SU-DHL-6 (cell line): Measurements from ENCODE around the gene GJC2.

Experiments
- H2AFZ ChIP-seq: fragments of 200-600 bp; sonication (generic); 2 replicates; pipeline ENCODE4 v1.6.1; 2014; ENCODE audit warnings: low read depth, mild to moderate bottlenecking, moderate library complexity, mixed read lengths, antibody characterized with exemption, low read length; ENCODE audit not compliant: severe bottlenecking
- H3F3A ChIP-seq: fragments of 200-600 bp; shearing (Covaris generic); 2 replicates; pipeline ENCODE4 v1.6.0; 2016; ENCODE audit warnings: antibody characterized with exemption, mild to moderate bottlenecking; ENCODE audit not compliant: insufficient read depth
- H3K27ac ChIP-seq: fragments of 200-600 bp; sonication (generic); 2 replicates; pipeline ENCODE4 v1.5.1; 2016; ENCODE audit warnings: low read depth, mild to moderate bottlenecking, low read length, moderate library complexity, mixed read lengths
- H3K27me3 ChIP-seq: fragments of 200-600 bp; sonication (generic), shearing (Covaris generic); 2 replicates; pipeline ENCODE4 v1.6.0; 2014; ENCODE audit warnings: mild to moderate bottlenecking, low read length
- H3K36me3 ChIP-seq: fragments of 200-600 bp; sonication (generic); 2 replicates; pipeline ENCODE4 v1.6.1; 2014; ENCODE audit warnings: mild to moderate bottlenecking, low read length, mixed read lengths
- H3K4me2 ChIP-seq: fragments of 300-600, 200-600 bp; shearing (Covaris generic), sonication (generic); 2 replicates; pipeline ENCODE4 v1.6.0; 2014; ENCODE audit warnings: low read length, low read depth, mild to moderate bottlenecking; ENCODE audit not compliant: poor library complexity, severe bottlenecking
- H3K4me3 ChIP-seq: fragments of 200-600 bp; sonication (generic); 2 replicates; pipeline ENCODE4 v1.5.1; 2014; ENCODE audit warnings: antibody characterized with exemption, low read length, mild to moderate bottlenecking, mixed read lengths; ENCODE audit not compliant: insufficient read depth, poor library complexity, severe bottlenecking
- H3K79me2 ChIP-seq: fragments of 200-600 bp; sonication (generic); 2 replicates; pipeline ENCODE4 v1.6.1; 2014; ENCODE audit warnings: mild to moderate bottlenecking, low read length, moderate library complexity; ENCODE audit not compliant: insufficient read depth
- H3K9ac ChIP-seq: fragments of 200-600 bp; sonication (generic); 2 replicates; pipeline ENCODE4 v1.7.0; 2014; ENCODE audit warnings: mild to moderate bottlenecking, low read length
- H3K9me2 ChIP-seq: fragments of 200-600 bp; sonication (generic); replicated peaks from 2 replicates; pipeline ENCODE4 v1.6.1; 2014; ENCODE audit warnings: low read length; ENCODE audit not compliant: insufficient read depth
- H3K9me3 ChIP-seq: fragments of 200-600 bp; sonication (generic); 2 replicates; pipeline ENCODE4 v1.6.1; 2014; ENCODE audit warnings: low read length, mixed read lengths; ENCODE audit not compliant: insufficient read depth
- H4K20me1 ChIP-seq: fragments of 200-600 bp; sonication (generic); 2 replicates; pipeline ENCODE4 v1.6.1; 2014; ENCODE audit warnings: low read depth, mild to moderate bottlenecking, antibody characterized with exemption, low read length, moderate library complexity, mixed read lengths
- EZH2phosphoT487 ChIP-seq: fragments of 200-600 bp; sonication (generic), shearing (Covaris generic); conservative IDR thresholded peaks from 2 replicates; pipeline ENCODE4 v1.6.1; 2018; ENCODE audit warnings: mild to moderate bottlenecking, antibody characterized with exemption, low read length, moderate library complexity, mixed read lengths
- TF ChIP-seq, protein P1 (sequence below): fragments of 200-600 bp; sonication (generic); IDR thresholded peaks from one replicate; pipeline ENCODE4 v1.5.1; 2017; ENCODE audit warnings: antibody characterized with exemption, mild to moderate bottlenecking, low read length, moderate library complexity; ENCODE audit not compliant: insufficient read depth, poor library complexity, severe bottlenecking

Gene GJC2

DNA sequence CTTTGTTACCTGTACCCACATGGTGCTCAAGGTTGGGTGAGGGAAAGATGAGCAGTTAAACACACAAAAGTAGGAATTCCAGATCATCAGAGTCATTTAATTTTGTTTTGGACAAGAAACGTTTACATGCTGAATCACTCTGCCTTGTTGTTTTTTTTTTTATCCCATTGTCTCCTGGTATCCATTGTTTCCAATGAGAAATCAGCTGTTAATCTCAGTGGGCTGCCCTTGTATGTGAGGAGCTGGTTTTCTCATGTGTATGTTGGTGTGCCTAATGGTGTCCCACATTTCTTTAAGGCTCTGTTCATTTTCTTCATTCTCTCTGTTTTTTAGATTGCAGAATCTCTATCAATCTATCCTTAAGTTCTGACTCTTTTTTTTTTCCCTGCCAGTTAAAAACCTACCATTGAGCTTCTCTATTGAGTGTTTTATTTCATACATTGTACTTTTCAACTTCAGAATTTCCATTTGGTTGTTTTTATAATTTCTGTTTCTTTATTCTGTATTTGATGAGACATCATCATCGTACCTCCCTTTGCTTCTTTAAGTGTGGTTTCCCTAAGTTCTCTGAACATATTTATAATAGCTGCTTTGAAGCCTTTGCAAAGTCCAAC is 49.4 kb downstream of the GJC2 start:
- no peak for TF ChIP-seq EZH2phosphoT487
- TF ChIP-seq, protein P1, sequence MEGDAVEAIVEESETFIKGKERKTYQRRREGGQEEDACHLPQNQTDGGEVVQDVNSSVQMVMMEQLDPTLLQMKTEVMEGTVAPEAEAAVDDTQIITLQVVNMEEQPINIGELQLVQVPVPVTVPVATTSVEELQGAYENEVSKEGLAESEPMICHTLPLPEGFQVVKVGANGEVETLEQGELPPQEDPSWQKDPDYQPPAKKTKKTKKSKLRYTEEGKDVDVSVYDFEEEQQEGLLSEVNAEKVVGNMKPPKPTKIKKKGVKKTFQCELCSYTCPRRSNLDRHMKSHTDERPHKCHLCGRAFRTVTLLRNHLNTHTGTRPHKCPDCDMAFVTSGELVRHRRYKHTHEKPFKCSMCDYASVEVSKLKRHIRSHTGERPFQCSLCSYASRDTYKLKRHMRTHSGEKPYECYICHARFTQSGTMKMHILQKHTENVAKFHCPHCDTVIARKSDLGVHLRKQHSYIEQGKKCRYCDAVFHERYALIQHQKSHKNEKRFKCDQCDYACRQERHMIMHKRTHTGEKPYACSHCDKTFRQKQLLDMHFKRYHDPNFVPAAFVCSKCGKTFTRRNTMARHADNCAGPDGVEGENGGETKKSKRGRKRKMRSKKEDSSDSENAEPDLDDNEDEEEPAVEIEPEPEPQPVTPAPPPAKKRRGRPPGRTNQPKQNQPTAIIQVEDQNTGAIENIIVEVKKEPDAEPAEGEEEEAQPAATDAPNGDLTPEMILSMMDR = no peak
- Histone ChIP-seq H4K20me1 (no peaks in the 10 kb centered on the region), H3K9me3 (peaks cover 16% of the 10 kb centered on the region; the same call in 1 of the 2 replicates), H3K79me2 (no peaks in the 10 kb centered on the region), H3K27ac (no peak overlapping the region), H3K4me2 (no peak overlapping the region), H3K27me3 (no peaks in the 10 kb centered on the region), H3K4me3 (no peak overlapping the region), H3F3A (no peaks in the 10 kb centered on the region), H3K9ac (no peak overlapping the region), H2AFZ (no peak overlapping the region), H3K9me2 (no peaks in the 10 kb centered on the region), H3K36me3 (no peaks in the 10 kb centered on the region)

DNA sequence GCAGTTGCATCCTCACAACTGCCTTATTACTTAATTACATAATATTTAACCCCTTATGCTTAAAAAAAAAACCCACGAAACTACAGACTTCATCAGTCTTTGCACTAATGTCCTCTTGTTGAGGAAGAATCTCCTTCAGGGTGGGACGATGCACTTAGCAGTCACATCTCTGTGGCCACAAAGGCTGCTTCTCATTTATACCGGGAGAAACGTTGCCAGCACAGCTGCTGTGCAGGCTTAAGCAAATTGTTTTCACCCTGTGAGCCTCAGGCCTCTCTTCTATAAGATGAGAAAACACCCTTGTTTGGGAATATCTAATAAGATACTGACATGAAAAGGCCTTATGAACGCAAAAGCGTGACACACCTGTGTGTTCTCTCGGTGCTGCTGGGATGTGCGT is 55.2 kb downstream of the GJC2 start:
- H3K4me2 ChIP-seq = no peak overlapping the region
- no peaks in the 10 kb centered on the region for H3K9me2 ChIP-seq
- no peaks in the 10 kb centered on the region for H3K27me3 ChIP-seq
- no peak overlapping the region for H3K4me3 ChIP-seq
- no peaks in the 10 kb centered on the region for H3K79me2 ChIP-seq
- no peaks in the 10 kb centered on the region for H4K20me1 ChIP-seq
- no peaks in the 10 kb centered on the region for H3K36me3 ChIP-seq
- TF ChIP-seq, protein P1 = no peak
- no peak for TF ChIP-seq EZH2phosphoT487
- H3K27ac ChIP-seq = no peak overlapping the region
- H3K9ac ChIP-seq = no peak overlapping the region
- no peaks in the 10 kb centered on the region for H3F3A ChIP-seq
- H2AFZ ChIP-seq = no peak overlapping the region
- H3K9me3 ChIP-seq = no peaks in the 10 kb centered on the region

DNA sequence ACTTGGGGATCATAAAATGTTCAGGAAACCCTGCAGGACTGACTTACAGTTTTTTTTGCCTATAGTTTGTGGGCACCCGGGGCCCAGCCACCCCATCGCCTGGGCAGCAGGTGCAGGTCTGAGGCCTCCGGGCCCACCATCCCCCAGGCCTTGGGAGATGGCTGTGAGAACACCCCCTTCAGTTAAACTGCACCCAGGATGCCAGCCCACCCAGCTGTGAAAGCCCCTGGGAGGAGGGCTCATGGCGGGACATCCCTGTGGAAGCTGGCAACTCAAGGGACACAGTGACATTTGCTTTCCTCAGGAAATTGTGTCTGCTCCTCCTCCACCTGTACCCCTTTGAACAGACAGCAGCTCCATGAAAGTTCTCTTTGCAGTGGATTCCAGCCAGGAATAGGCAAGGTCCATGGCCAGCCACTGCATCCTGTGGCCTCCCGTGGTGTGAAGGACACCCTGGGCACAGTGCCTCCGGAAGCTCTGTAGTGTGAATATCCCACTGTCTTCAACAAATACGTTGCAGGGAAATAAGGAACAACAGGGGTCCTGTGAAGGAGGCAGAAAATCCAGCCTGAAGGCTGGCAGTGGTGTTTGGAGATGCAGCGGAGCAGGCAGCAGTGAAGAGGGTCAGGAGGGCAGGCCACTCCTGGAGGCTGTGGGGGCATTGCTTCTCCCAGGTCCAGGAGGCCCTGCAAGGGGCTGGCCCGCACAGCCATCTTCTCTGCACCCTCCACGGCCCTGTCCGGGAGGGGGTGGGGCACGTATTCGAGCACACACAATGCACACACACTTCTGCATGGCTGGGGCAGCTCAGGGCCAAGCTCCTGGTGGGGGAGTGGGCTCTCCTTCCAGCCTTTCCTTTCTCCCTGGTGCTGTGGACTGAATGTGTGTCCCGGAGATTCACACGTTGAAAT is 56.1 kb downstream of the GJC2 start:
- Histone ChIP-seq H3K27ac (no peak overlapping the region), H3K9me3 (no peaks in the 10 kb centered on the region), H3F3A (no peaks in the 10 kb centered on the region), H3K36me3 (no peaks in the 10 kb centered on the region), H3K27me3 (no peaks in the 10 kb centered on the region), H3K4me3 (no peak overlapping the region), H3K9me2 (no peaks in the 10 kb centered on the region), H4K20me1 (no peaks in the 10 kb centered on the region), H3K79me2 (no peaks in the 10 kb centered on the region), H2AFZ (no peak overlapping the region), H3K9ac (no peak overlapping the region), H3K4me2 (no peak overlapping the region)
- TF ChIP-seq EZH2phosphoT487 = no peak
- TF ChIP-seq, protein P1 = no peak
